Measurements from ENCODE around the gene ENAM.
"Not testable (repeated sequence)": the region's sequence is repeated elsewhere in the genome, so short reads cannot be mapped to it uniquely, and the experiment has no call there.

The ENAM gene

GRCh38 chr4:70651864-70652506, 23.4 kb downstream of the ENAM start:
- H3K4me3 ChIP-seq (ENCODE audit: low read depth, low read length), result 0 out of 2 replicates have a peak overlapping the region, but pooled peaks have one; percentile 26
- TF ChIP-seq CTCF (IDR thresholded peaks at IDR 0.05; ENCODE audit: low read depth, low read length), result no peak; the same call in 1 of the 2 replicates

- no peak overlapping the region for H3K4me3 ChIP-seq (ENCODE audit: low read depth, low read length)
- no peak for TF ChIP-seq CTCF (IDR thresholded peaks at IDR 0.05; ENCODE audit: low read depth, low read length)
Observed at GRCh38 chr4:70654605-70655011, 26.1 kb downstream of the ENAM start.

- no peak overlapping the region for H3K4me3 ChIP-seq (ENCODE audit: low read depth, low read length)
- no peak for TF ChIP-seq CTCF (IDR thresholded peaks at IDR 0.05; ENCODE audit: low read depth, low read length)
Observed at GRCh38 chr4:70657326-70657725, 28.8 kb downstream of the ENAM start.

- TF ChIP-seq CTCF (IDR thresholded peaks at IDR 0.05; ENCODE audit: low read depth, low read length), result no peak
- no peak overlapping the region for H3K4me3 ChIP-seq (ENCODE audit: low read depth, low read length)
Observed at GRCh38 chr4:70658418-70658817, 29.9 kb downstream of the ENAM start.

- H3K4me3 ChIP-seq (ENCODE audit: low read depth, low read length), result no peak overlapping the region
- no peak for TF ChIP-seq CTCF (IDR thresholded peaks at IDR 0.05; ENCODE audit: low read depth, low read length)
Observed at GRCh38 chr4:70660106-70660505, 31.6 kb downstream of the ENAM start.

GRCh38 chr4:70661309-70661922, 32.9 kb downstream of the ENAM start:
- H3K4me3 ChIP-seq (ENCODE audit: low read depth, low read length), result not testable (repeated sequence)

GRCh38 chr4:70666369-70666768, 37.8 kb downstream of the ENAM start, which contains the start of gene JCHAIN:
JCHAIN (minus strand) TSS chr4:70666508; CDS start chr4:70666490, 18 bp downstream.
- H3K4me3 ChIP-seq (ENCODE audit: low read depth, low read length), result no peak within 1 kb of the TSS
- TF ChIP-seq CTCF (IDR thresholded peaks at IDR 0.05; ENCODE audit: low read depth, low read length), result no peak
